ENCODE results near the gene POLR3GL. TPM values are rescaled to one million over a fixed set of nuclear protein-coding genes. Genes with fewer than 3 reads are reported as not detected.
A peak's percentile ranks its signal among the peaks of the same experiment; 100 is the strongest.

POLR3GL gene
- total and polyA plus RNA-seq, 4 donors = 9.4 to 34.3 (median 27.3) TPM

DNA sequence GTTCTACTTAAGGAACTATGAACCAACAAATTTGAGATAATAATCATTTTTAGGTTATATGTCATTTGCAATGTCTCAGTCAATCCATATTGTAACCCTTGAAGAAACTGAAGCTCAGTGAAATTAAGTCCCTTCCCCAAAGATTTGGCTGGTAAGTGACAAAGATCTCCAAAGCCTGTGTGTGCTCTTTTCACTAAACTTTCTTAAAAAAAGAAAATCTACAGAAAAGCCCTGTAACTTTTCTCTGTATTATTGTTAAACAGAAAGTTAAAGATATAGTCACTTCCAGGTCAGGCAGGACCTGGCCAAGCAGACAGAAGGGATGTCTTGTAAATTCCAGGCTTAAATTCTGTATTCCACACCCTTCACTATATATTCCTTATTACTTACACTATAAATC is 8.1 kb upstream of the POLR3GL start:
- no peak for ATAC-seq (ENCODE audit: insufficient read depth, low FRiP score)
- Histone ChIP-seq H3K36me3 (ENCODE audit: control insufficient read depth in 4 of 4, insufficient read depth in 4 of 4, low read length in 4 of 4) (peaks cover 0 to 8% (median 3%) of the 10 kb centered on the region in 4 donors), H3K4me1 (ENCODE audit: control insufficient read depth in 5 of 5, insufficient read depth in 5 of 5, low read length in 5 of 5) (peaks cover 3 to 50% (median 15%) of the 10 kb centered on the region in 5 donors), H3K9me3 (ENCODE audit: control insufficient read depth in 4 of 4, insufficient read depth in 3 of 4, low read length in 3 of 4) (no peaks in the 10 kb centered on the region), H3K4me3 (no peak overlapping the region), H3K27me3 (ENCODE audit: control insufficient read depth in 3 of 3, insufficient read depth in 3 of 3, low read length in 2 of 3) (peaks cover 0 to 9% (median 0%) of the 10 kb centered on the region in 3 donors), H3K9ac (ENCODE audit: insufficient read depth in 1 of 2, low read length in 2 of 2) (peak overlapping the region; percentile 17 to 96), H3K27ac (ENCODE audit: low read depth in 1 of 2, low read length in 1 of 2) (peak overlapping the region in 1 of 2 donors; percentile 98)
- no peak for DNase-seq
- TF ChIP-seq, protein P1, sequence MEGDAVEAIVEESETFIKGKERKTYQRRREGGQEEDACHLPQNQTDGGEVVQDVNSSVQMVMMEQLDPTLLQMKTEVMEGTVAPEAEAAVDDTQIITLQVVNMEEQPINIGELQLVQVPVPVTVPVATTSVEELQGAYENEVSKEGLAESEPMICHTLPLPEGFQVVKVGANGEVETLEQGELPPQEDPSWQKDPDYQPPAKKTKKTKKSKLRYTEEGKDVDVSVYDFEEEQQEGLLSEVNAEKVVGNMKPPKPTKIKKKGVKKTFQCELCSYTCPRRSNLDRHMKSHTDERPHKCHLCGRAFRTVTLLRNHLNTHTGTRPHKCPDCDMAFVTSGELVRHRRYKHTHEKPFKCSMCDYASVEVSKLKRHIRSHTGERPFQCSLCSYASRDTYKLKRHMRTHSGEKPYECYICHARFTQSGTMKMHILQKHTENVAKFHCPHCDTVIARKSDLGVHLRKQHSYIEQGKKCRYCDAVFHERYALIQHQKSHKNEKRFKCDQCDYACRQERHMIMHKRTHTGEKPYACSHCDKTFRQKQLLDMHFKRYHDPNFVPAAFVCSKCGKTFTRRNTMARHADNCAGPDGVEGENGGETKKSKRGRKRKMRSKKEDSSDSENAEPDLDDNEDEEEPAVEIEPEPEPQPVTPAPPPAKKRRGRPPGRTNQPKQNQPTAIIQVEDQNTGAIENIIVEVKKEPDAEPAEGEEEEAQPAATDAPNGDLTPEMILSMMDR (IDR thresholded peaks at IDR 0.05; ENCODE audit: control extremely low read depth, extremely low read depth) = no peak

DNA sequence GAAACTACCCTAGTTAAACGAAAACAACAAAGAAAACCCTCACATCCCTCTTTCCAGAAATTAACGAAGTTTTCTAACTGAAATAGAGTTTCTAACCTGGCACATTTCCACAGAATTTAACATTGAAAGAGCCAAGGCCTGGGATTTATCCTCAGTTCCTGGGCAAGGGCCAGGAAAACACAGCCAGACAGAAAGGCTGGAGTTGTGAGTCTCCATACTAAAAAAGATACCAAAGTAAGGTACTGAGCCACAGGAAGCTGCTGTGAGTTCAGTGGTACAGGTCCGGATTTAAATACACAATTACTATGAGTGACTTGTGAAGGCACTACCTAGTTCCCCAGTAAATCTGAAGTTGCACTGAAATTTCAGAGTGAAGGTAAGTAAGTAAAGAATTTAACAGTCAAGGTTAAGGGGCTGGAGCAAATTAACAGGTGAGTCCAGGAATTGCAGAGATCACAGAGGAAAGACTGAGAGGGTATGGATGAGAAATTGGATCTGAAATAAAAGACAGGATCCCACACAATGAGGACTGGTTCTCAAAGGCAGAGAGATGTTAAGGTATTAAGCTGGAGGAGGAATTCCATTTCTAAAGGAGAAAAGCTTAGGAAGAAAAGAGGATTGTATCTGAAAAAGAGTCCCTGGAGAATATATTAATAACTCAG is 7.6 kb upstream of the POLR3GL start:
- WGBS, 2 donors = 13 to 16% methylated on average over 3 of the region's 3 CpGs
- H3K4me1 ChIP-seq (ENCODE audit: control insufficient read depth in 5 of 5, insufficient read depth in 5 of 5, low read length in 5 of 5) = peaks cover 9 to 56% (median 15%) of the 10 kb centered on the region in 5 donors
- peak overlapping the region; percentile 30 for H3K4me3 ChIP-seq
- peak overlapping the region; percentile 17 to 96 for H3K9ac ChIP-seq (ENCODE audit: insufficient read depth in 1 of 2, low read length in 2 of 2)
- TF ChIP-seq, protein P1 (IDR thresholded peaks at IDR 0.05; ENCODE audit: control extremely low read depth, extremely low read depth) = no peak
- H3K27me3 ChIP-seq (ENCODE audit: control insufficient read depth in 3 of 3, insufficient read depth in 3 of 3, low read length in 2 of 3) = peaks cover 0 to 15% (median 2%) of the 10 kb centered on the region in 3 donors
- H3K27ac ChIP-seq (ENCODE audit: low read depth in 1 of 2, low read length in 1 of 2) = peak overlapping the region; percentile 44 to 98
- H3K36me3 ChIP-seq (ENCODE audit: control insufficient read depth in 4 of 4, insufficient read depth in 4 of 4, low read length in 4 of 4) = peaks cover 0 to 6% (median 1%) of the 10 kb centered on the region in 4 donors
- DNase-seq (peak; percentile 65 to 91 (median 89)), ATAC-seq (ENCODE audit: insufficient read depth, low FRiP score) (no peak)
- no peaks in the 10 kb centered on the region for H3K9me3 ChIP-seq (ENCODE audit: control insufficient read depth in 4 of 4, insufficient read depth in 3 of 4, low read length in 3 of 4)

DNA sequence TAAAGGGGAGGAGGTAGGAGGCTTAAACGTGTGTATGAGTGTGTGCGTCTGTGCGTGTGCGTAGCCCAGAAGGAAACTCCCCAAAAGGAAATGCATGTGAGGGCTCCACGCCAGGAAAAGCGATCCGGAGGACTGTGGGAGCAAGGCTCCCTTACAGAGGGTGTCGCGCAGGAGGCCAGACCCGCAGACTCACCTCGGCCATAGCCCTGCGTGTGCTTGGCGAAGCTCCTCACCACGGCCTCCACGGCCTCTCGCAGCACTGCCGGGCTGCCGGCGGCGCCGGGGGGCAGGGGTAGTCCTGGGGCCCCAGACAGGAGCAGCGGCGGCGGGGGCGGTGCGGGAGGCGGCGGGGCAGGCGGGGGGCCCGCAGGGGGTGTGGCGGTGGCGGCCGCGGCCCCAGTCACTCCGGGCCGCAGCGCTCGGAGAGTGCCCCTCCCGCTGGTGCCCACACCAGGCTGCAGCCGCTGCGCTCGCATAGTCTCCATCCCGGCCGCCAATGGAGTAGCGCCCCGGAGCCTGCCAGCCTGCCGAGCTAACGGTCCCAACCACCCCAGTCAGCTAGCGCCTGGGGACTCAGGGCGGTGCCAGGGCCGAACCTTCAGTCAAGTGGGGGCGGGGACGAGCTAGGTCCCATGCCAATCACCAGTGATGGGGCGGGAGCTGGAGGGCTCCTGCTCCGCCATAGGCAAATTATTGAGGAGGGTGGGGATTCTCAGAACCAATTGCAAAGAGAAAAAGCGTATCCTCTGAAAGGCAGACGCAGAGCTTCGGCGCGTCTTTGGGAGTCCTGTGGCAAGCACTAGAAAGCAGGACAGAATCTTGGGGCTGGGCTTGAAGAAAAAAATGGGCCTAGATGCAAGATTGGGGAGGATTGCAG is 6.8 kb upstream of the POLR3GL start, which contains the start of gene LIX1L:
LIX1L (minus strand) TSS at position 575 of the 877 bp plus-strand sequence; CDS start at position 485, 90 bp downstream.
- H3K9ac ChIP-seq (ENCODE audit: insufficient read depth in 1 of 2, low read length in 2 of 2) = peak within 1 kb of the TSS; percentile 17 to 96
- ATAC-seq (ENCODE audit: insufficient read depth, low FRiP score) = peak; percentile 92
- H3K36me3 ChIP-seq (ENCODE audit: control insufficient read depth in 4 of 4, insufficient read depth in 4 of 4, low read length in 4 of 4) = peaks cover 0 to 3% (median 0%) of the 10 kb centered on the region in 4 donors
- peak within 1 kb of the TSS; percentile 95 to 98 for H3K27ac ChIP-seq (ENCODE audit: low read depth in 1 of 2, low read length in 1 of 2)
- no peaks in the 10 kb centered on the region for H3K9me3 ChIP-seq (ENCODE audit: control insufficient read depth in 4 of 4, insufficient read depth in 3 of 4, low read length in 3 of 4)
- H3K27me3 ChIP-seq (ENCODE audit: control insufficient read depth in 3 of 3, insufficient read depth in 3 of 3, low read length in 2 of 3) = peaks cover 0 to 18% (median 4%) of the 10 kb centered on the region in 3 donors
- TF ChIP-seq, protein P1 (IDR thresholded peaks at IDR 0.05; ENCODE audit: control extremely low read depth, extremely low read depth) = no peak
- peak; percentile 97 to 99 (median 98) for DNase-seq
- H3K4me1 ChIP-seq (ENCODE audit: control insufficient read depth in 5 of 5, insufficient read depth in 5 of 5, low read length in 5 of 5) = peaks cover 12 to 61% (median 16%) of the 10 kb centered on the region in 5 donors
- 0 to 1% methylated on average over 60 of the region's 60 CpGs for WGBS, 2 donors
- peak within 1 kb of the TSS; percentile 67 for H3K4me3 ChIP-seq
